ENCODE data around the gene NOX1.

GRCh38 chrX:100830547-100830946, 43.6 kb downstream of the NOX1 start:
- TF ChIP-seq CTCF (IDR thresholded peaks at IDR 0.05) (no peak), POLR2A (IDR thresholded peaks at IDR 0.05) (no peak)

Data from adrenal gland (tissue), 5 donors.